Measurements from ENCODE around the gene TM7SF3.

The TM7SF3 gene

GRCh38 chr12:26963413-26963812 is 50.8 kb downstream of the TM7SF3 start:
- TF ChIP-seq, protein P1, sequence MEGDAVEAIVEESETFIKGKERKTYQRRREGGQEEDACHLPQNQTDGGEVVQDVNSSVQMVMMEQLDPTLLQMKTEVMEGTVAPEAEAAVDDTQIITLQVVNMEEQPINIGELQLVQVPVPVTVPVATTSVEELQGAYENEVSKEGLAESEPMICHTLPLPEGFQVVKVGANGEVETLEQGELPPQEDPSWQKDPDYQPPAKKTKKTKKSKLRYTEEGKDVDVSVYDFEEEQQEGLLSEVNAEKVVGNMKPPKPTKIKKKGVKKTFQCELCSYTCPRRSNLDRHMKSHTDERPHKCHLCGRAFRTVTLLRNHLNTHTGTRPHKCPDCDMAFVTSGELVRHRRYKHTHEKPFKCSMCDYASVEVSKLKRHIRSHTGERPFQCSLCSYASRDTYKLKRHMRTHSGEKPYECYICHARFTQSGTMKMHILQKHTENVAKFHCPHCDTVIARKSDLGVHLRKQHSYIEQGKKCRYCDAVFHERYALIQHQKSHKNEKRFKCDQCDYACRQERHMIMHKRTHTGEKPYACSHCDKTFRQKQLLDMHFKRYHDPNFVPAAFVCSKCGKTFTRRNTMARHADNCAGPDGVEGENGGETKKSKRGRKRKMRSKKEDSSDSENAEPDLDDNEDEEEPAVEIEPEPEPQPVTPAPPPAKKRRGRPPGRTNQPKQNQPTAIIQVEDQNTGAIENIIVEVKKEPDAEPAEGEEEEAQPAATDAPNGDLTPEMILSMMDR (IDR thresholded peaks at IDR 0.05) = no peak

DNA sequence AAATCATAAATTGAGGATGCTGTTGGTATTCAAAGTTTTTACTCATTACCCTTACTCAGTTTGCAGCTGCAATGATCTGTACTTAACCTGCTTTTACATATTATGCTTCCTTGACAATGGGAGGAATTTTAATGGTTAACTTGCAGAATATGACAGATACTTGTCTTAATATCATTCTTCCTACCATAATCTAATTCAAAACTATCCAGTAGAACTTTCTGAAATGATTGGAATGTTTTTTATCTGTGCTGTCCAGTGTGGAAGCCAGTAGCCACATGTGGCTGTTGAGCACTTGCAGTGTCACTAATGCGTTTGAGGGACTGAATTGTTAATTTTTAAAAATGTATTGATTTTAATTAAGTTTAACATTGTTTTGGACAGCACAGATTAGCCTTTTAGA is 52.4 kb downstream of the TM7SF3 start:
- TF ChIP-seq, protein P1 (IDR thresholded peaks at IDR 0.05) = no peak

DNA sequence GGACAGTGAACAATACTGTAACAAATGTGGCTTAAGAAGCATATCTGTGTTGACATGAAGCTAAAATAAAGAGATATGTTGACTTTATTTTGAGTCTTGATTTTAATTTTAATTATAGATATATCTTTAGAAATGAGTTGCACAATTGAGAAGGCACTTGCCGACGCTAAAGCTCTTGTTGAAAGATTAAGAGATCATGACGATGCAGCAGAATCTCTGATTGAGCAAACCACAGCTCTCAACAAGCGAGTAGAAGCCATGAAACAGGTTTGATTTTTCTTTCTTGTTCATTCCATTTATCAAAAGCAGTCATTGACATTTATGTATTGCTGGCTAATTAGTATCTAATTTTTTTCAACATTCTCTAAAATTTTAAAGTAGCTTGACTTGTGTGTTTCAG is 60.2 kb downstream of the TM7SF3 start:
- TF ChIP-seq, protein P1 (IDR thresholded peaks at IDR 0.05) = no peak

DNA sequence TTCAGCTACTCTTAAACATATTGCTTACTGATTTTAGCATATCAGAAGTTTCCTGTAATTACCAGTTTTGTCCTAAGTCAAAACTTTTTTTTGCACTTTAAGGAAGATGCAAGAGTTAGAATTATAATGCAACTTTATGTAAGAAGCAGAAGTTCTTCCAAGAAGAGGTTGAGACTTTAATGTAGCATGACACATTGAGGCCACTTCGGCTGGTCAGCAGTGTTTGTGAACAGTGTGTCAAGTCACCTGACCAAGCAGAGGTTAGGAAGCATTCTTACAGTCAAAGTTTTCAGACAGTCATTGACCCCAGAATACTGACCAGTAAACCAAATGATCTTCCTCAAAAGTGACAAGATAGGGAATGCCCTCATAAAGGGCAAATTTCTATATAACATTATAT is 60.7 kb downstream of the TM7SF3 start:
- TF ChIP-seq, protein P1 (IDR thresholded peaks at IDR 0.05) = no peak

- TF ChIP-seq, protein P1 (IDR thresholded peaks at IDR 0.05) = no peak
These were observed 65.9 kb downstream of the TM7SF3 start for GRCh38 chr12:26948309-26948708.

DNA sequence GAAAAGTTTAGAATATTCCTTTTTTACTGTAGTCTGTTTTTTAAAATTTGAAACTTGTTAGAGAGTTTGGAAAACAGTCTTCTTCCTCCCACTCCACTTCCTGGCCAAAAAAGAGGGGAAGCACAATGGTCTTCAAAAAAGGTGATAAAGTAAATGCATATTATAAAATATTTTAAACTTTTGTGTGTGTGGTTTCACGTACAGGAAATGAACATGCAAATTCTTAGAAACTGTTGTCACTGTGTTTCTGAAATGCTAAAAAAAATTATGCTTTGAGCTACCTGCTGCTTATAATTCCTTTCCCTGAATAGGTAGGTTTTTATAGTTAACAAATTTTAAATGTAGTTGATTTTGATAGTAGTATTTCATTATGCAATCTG is 73.0 kb downstream of the TM7SF3 start:
- TF ChIP-seq, protein P1 (IDR thresholded peaks at IDR 0.05) = no peak

DNA sequence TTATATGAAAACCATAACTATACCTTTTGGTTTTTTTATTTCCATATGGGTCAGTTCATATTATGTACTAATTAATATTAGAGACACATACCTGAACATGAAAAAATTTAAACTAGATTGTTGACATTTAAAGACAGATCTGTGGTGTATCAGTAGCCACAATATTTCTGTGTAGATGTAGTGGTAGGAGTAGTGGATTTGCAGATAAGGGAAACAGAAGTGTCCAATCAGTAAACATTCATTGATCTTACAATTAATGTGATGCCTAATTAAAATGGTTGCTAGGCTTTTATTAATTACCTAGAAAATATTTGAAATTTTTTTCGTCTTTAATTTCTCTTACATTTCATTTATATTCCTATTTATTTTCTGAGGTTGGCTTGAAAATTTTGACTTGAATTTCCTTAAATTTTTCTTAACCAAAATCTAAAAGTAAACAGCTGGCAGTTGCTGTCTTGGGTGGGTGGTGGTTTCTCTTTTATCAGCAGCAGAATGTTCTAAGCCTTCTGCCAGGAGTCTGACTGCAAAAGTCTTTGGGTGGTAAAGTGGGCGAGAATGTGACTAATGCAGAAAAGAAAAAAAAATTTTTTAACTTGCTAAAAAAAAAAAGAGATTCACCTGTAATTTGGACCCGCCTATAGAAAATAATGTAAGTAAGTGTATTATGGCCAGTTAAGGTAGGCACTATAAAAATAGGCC is 73.5 kb downstream of the TM7SF3 start:
- TF ChIP-seq, protein P1 (IDR thresholded peaks at IDR 0.05) = no peak

DNA sequence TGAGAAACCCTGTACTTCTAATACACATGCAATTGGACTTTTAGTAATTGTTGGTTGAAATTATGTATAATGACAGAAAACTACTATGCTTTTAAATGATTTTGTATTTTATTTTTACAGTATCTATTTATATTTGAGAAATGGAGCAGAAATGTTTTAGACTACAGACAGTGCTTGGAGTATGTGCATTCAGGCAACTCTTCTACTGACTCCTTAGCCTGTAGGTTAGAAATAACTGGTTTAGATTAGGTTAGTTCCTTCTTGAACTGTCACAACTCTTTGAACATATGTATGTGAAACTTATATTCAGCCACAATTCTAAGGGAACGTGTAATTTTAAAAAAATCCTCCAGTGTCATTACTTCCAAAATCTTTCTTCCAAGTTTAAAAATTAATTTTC is 74.2 kb downstream of the TM7SF3 start:
- TF ChIP-seq, protein P1 (IDR thresholded peaks at IDR 0.05) = no peak

All from LNCAP (cell line).